Caco-2 (cell line): ENCODE results near the gene DHPS. TPM values are rescaled to one million over a fixed set of nuclear protein-coding genes. Genes with fewer than 3 reads are reported as not detected.

ENCODE experiments used
- BruUV-seq: library from RNA; stranded (reverse); fragments of 400-500 nt; replicated peaks from 2 replicates; lab custom pipeline; 2021; lab: Mats Ljungman, UMichigan
- CTCF ChIA-PET: fragments of 300-600 bp; sonication (Branson Sonifier 250); formaldehyde crosslinking; loops from one replicate; lab custom pipeline; 2022; ENCODE audit warnings: antibody characterized with exemption; lab: Charles Lee
- POLR2A ChIA-PET: fragments of 300-600 bp; sonication (Branson Sonifier 250); formaldehyde crosslinking; loops from one replicate; lab custom pipeline; 2022; ENCODE audit warnings: antibody characterized with exemption; lab: Charles Lee
- DNase-seq, 2 experiments: peaks; one replicate each; pipeline versions ENCODE4 v3.0.0 to v3.0.0-alpha.2; 2020 to 2022
- H3K27me3 ChIP-seq: replicated peaks from 2 replicates; pipeline ENCODE4 v1.6.0; 2011; ENCODE audit warnings: low read length; ENCODE audit not compliant: control insufficient read depth, insufficient read depth
- H3K36me3 ChIP-seq: 2 replicates; pipeline ENCODE4 v1.5.1; 2011; ENCODE audit warnings: low read length; ENCODE audit not compliant: control insufficient read depth, insufficient read depth
- H3K4me1 ChIP-seq: fragments of 250-450 bp; sonication (Bioruptor Pico); 2 replicates; pipeline ENCODE4 v1.5.1; 2020; ENCODE audit warnings: mild to moderate bottlenecking
- H3K4me3 ChIP-seq: 2 replicates; pipeline ENCODE4 v1.5.1; 2011; ENCODE audit warnings: low read depth, mild to moderate bottlenecking, control low read depth, low read length
- H3K9me3 ChIP-seq: fragments of 250-450 bp; sonication (Bioruptor Pico); 2 replicates; pipeline ENCODE4 v1.5.1; 2020; ENCODE audit warnings: mild to moderate bottlenecking, moderate library complexity
- H3K27ac Mint-ChIP-seq: one replicate; pipeline ENCODE4 v1.8.0; 2022; ENCODE audit warnings: mixed read lengths; ENCODE audit not compliant: unreplicated experiment
- H3K27me3 Mint-ChIP-seq: one replicate; pipeline ENCODE4 v1.8.0; 2022; ENCODE audit warnings: mixed read lengths; ENCODE audit not compliant: insufficient read depth, unreplicated experiment
- H3K36me3 Mint-ChIP-seq: one replicate; pipeline ENCODE4 v1.8.0; 2022; ENCODE audit warnings: mild to moderate bottlenecking, mixed read lengths; ENCODE audit not compliant: insufficient read depth, unreplicated experiment
- H3K4me1 Mint-ChIP-seq: one replicate; pipeline ENCODE4 v1.8.0; 2022; ENCODE audit warnings: low read depth, mixed read lengths; ENCODE audit not compliant: unreplicated experiment
- H3K4me3 Mint-ChIP-seq: one replicate; pipeline ENCODE4 v1.8.0; 2022; ENCODE audit warnings: mild to moderate bottlenecking, moderate library complexity, mixed read lengths; ENCODE audit not compliant: unreplicated experiment
- H3K9me3 Mint-ChIP-seq: one replicate; pipeline ENCODE4 v1.8.0; 2022; ENCODE audit warnings: mixed read lengths; ENCODE audit not compliant: unreplicated experiment
- CTCF ChIP-seq, 2 experiments: fragments of 200-600 bp in 1 of 2; IDR thresholded peaks; 1 replicate in 1 of 2; 2 replicates in 1 of 2; pipeline versions ENCODE4 v1.5.1 to v1.8.0; 2011 to 2022; ENCODE audit warnings: antibody characterized with exemption in 1 of 2, control low read depth in 1 of 2, inconsistent platforms in 1 of 2, low read depth in 1 of 2, low read length in 1 of 2, mild to moderate bottlenecking in 1 of 2, moderate library complexity in 1 of 2; ENCODE audit not compliant: insufficient read depth in 1 of 2, severe bottlenecking in 1 of 2, unreplicated experiment in 1 of 2
- intact Hi-C: fragments of 100-400 bp; cut with micrococcal nuclease; formaldehyde crosslinking; loops from one replicate; pipeline ENCODE4 v1.10.0; 2022; ENCODE audit not compliant: unreplicated experiment
- total RNA-seq: library from RNA; stranded (reverse); gene quantifications from 2 replicates; pipeline ENCODE4 v1.2.3, GENCODE V29; 2022

Gene DHPS
- total RNA-seq, 1 experiment from 2014 or later: 76.4 TPM

GRCh38 chr19:12722566-12723380 is 41.1 kb upstream of the DHPS start:
- H3K36me3 ChIP-seq: peaks cover 2% of the 10 kb centered on the region; the same call in 1 of the 2 replicates
- no peaks in the 10 kb centered on the region for H3K9me3 ChIP-seq
- Mint-ChIP-seq H3K9me3 (no peaks in the 10 kb centered on the region), H3K27ac (peak overlapping the region; percentile 77), H3K36me3 (peaks cover 58% of the 10 kb centered on the region), H3K4me1 (peaks cover 14% of the 10 kb centered on the region), H3K27me3 (no peaks in the 10 kb centered on the region), H3K4me3 (peak overlapping the region; percentile 91)
- POLR2A ChIA-PET: interaction anchor here (0.6 to 1.5 kb wide), 5 partner anchors 11 to 70 kb away, joined by 3 to 8 read pairs (median 4); partner anchors contain the start of genes GET3, JUNB and TRIR
- intact Hi-C loops: loop anchor here (1.0 to 5.0 kb wide), 2 partner anchors 12 to 55 kb away; partner anchors contain the start of genes HOOK2 and TRIR
- peak overlapping the region; percentile 92 for H3K4me3 ChIP-seq
- CTCF ChIA-PET: interaction anchor here (1.0 to 1.7 kb wide), 5 partner anchors 11 to 68 kb away, joined by 3 to 11 read pairs (median 3); partner anchors contain the start of genes JUNB and TRIR
- TSS peak; percentile 94 for BruUV-seq
- peak; percentile 94 to 98 for DNase-seq
- TF ChIP-seq CTCF (IDR thresholded peaks at IDR 0.05; ENCODE audit: insufficient read depth in 1 of 2, low read depth in 1 of 2, low read length in 1 of 2, severe bottlenecking in 1 of 2, unreplicated experiment in 1 of 2): no peak
- no peaks in the 10 kb centered on the region for H3K27me3 ChIP-seq
- 0 out of 2 replicates have a peak, but pooled peaks cover 8% of the 10 kb centered on the region for H3K4me1 ChIP-seq

- H3K27me3 Mint-ChIP-seq: no peaks in the 10 kb centered on the region
- Histone ChIP-seq H3K9me3 (no peaks in the 10 kb centered on the region), H3K27me3 (no peaks in the 10 kb centered on the region), H3K4me1 (0 out of 2 replicates have a peak, but pooled peaks cover 8% of the 10 kb centered on the region), H3K36me3 (peaks cover 2% of the 10 kb centered on the region; the same call in 1 of the 2 replicates), H3K4me3 (peak overlapping the region; percentile 92)
- no peak for TF ChIP-seq CTCF (IDR thresholded peaks at IDR 0.05; ENCODE audit: insufficient read depth in 1 of 2, low read depth in 1 of 2, low read length in 1 of 2, severe bottlenecking in 1 of 2, unreplicated experiment in 1 of 2)
- ChIA-PET POLR2A (interaction anchor here (0.6 to 1.5 kb wide), 4 partner anchors 12 to 75 kb away, joined by 3 to 11 read pairs (median 5); partner anchors contain the start of genes GET3 and JUNB), CTCF (interaction anchor here (0.6 to 1.7 kb wide), 6 partner anchors 12 to 219 kb away, joined by 3 to 11 read pairs (median 5); partner anchors contain the start of genes JUNB and TRIR)
- H3K27ac Mint-ChIP-seq: peak overlapping the region; percentile 77
- no peaks in the 10 kb centered on the region for H3K9me3 Mint-ChIP-seq
- intact Hi-C loops: loop anchor here (5.0 kb wide), 1 partner anchor 55 kb away; the partner anchor contains the start of gene HOOK2
- peak; percentile 59 to 62 for DNase-seq
- BruUV-seq: no TSS peak
- peaks cover 65% of the 10 kb centered on the region for H3K36me3 Mint-ChIP-seq
- peaks cover 14% of the 10 kb centered on the region for H3K4me1 Mint-ChIP-seq
- peak overlapping the region; percentile 91 for H3K4me3 Mint-ChIP-seq
These were observed 40.2 kb upstream of the DHPS start for GRCh38 chr19:12721656-12722565.
